Thyroid gland (tissue), 4 donors: Measurements from ENCODE around the gene SOCS3. TPM values are rescaled to one million over a fixed set of nuclear protein-coding genes. Genes with fewer than 3 reads are reported as not detected.

Source experiments
- DNase-seq, 2 donors: peaks; one replicate each; pipeline ENCODE4 v3.0.0-alpha.2; 2019
- H3K27ac ChIP-seq, 3 donors: fragments of 200-600 bp; sonication (generic); 1 replicate in 2 of 3; 2 replicates in 1 of 3; pipeline ENCODE4 v1.5.1; 2016 to 2019; ENCODE audit warnings: mild to moderate bottlenecking in 1 of 3, moderate library complexity in 1 of 3
- H3K27me3 ChIP-seq: fragments of 200-600 bp; sonication (generic); one replicate; pipeline ENCODE4 v1.5.1; 2019
- H3K36me3 ChIP-seq, 2 donors: fragments of 200-600 bp; sonication (generic); one replicate each; pipeline ENCODE4 v1.5.1; 2016 to 2019
- H3K4me1 ChIP-seq, 2 donors: fragments of 200-600 bp; sonication (generic); one replicate each; pipeline ENCODE4 v1.5.1; 2017 to 2019
- H3K4me3 ChIP-seq, 3 donors: fragments of 200-600 bp; sonication (generic); replicated peaks in 1 of 3; 1 replicate in 2 of 3; 2 replicates in 1 of 3; pipeline ENCODE4 v1.5.1; 2016; ENCODE audit warnings: mild to moderate bottlenecking in 1 of 3
- H3K9me3 ChIP-seq: fragments of 200-600 bp; sonication (generic); one replicate; pipeline ENCODE4 v1.5.1; 2017
- POLR2A ChIP-seq, 2 donors: fragments of 450-650 bp; IDR thresholded peaks; one replicate each; pipeline ENCODE4 v1.6.1; 2017; ENCODE audit warnings: antibody characterized with exemption in 2 of 2, mild to moderate bottlenecking in 2 of 2, moderate library complexity in 1 of 2
- WGBS, 2 donors: methylation state at CpG; one replicate each; pipeline ENCODE4 v1.1.5; 2017; 5-methylcytosine and 5-hydroxymethylcytosine counted together
- intact Hi-C: fragments of 100-400 bp; cut with DNase I; formaldehyde crosslinking; loops from one replicate; pipeline ENCODE4 v1.15.1; 2023
- total RNA-seq, 4 donors: library from RNA; depleted of rRNA; stranded (reverse); fragments of >200 nt; gene quantifications; one replicate each; pipeline ENCODE4 v1.2.3, GENCODE V29; 2016
- TF ChIP-seq, protein P1 (sequence below), 6 experiments: fragments of 200-600 bp in 3 of 6; fragments of 450-650 bp in 3 of 6; sonication (generic) in 3 of 6; IDR thresholded peaks; one replicate each; pipeline ENCODE4 v1.5.1; 2016 to 2019; ENCODE audit warnings: antibody characterized with exemption in 6 of 6, mild to moderate bottlenecking in 2 of 6, inconsistent platforms in 1 of 6, moderate library complexity in 1 of 6

The SOCS3 gene
- total RNA-seq, 4 donors from 2014 or later, result 9.2 to 110 (median 33.3) TPM

DNA sequence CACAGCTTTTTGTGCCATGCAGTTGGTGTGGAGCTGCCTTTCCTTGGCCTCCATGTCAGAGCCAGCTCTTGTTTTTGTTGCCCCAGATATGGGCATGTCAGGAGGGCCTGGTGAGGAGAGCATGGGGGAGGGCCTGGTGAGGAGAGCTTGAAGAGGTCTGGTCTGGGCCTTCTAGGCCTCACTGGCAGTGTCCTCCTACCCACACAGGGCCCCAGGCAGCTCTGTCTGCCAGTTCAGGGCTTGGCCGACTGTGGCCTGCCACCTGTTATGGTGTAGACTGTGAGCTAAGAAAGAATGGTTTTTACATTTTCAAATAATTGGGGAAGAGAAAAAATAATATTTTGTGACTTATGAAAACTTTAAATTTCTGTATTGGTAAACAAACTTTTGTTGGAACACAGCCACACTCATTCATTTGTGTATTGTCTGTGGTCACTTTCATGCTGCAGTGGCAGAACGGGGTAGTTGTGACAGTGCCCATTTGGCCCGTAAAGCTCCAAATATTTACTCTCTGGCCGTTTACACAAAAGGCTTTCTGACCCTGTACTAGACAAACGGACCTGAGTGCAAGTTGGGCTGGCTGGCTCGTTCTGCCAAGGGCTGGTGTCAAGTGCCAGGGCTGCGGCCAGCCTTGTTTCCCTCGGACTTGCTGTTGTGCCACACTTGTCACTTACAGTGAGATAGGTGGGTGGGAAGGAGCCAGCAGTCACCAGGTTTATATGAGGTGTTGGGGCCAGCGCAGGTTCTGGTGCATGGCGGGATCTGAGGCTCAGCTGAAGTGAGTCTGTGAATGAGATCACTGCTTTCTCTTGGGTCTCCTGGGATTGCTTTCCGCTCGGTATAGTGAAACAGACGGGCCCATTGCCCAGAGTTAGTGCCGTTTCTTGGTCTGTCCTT, 36.8 kb upstream of the SOCS3 start:
- no peak for TF ChIP-seq POLR2A (IDR thresholded peaks at IDR 0.05)
- TF ChIP-seq, protein P1, sequence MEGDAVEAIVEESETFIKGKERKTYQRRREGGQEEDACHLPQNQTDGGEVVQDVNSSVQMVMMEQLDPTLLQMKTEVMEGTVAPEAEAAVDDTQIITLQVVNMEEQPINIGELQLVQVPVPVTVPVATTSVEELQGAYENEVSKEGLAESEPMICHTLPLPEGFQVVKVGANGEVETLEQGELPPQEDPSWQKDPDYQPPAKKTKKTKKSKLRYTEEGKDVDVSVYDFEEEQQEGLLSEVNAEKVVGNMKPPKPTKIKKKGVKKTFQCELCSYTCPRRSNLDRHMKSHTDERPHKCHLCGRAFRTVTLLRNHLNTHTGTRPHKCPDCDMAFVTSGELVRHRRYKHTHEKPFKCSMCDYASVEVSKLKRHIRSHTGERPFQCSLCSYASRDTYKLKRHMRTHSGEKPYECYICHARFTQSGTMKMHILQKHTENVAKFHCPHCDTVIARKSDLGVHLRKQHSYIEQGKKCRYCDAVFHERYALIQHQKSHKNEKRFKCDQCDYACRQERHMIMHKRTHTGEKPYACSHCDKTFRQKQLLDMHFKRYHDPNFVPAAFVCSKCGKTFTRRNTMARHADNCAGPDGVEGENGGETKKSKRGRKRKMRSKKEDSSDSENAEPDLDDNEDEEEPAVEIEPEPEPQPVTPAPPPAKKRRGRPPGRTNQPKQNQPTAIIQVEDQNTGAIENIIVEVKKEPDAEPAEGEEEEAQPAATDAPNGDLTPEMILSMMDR (IDR thresholded peaks at IDR 0.05), result no peak
- intact Hi-C loops, result no loop called here
- no peak overlapping the region for H3K4me3 ChIP-seq
- H3K36me3 ChIP-seq, result peaks cover 36 to 38% of the 10 kb centered on the region in 2 donors
- WGBS, 2 donors, result 76% methylated on average over 13 to 14 of the region's 14 CpGs
- peak overlapping the region in 1 of 3 donors; percentile 19 for H3K27ac ChIP-seq
- H3K27me3 ChIP-seq, result no peaks in the 10 kb centered on the region
- H3K4me1 ChIP-seq, result peaks cover 19 to 46% of the 10 kb centered on the region in 2 donors
- no peak for DNase-seq
- no peaks in the 10 kb centered on the region for H3K9me3 ChIP-seq

DNA sequence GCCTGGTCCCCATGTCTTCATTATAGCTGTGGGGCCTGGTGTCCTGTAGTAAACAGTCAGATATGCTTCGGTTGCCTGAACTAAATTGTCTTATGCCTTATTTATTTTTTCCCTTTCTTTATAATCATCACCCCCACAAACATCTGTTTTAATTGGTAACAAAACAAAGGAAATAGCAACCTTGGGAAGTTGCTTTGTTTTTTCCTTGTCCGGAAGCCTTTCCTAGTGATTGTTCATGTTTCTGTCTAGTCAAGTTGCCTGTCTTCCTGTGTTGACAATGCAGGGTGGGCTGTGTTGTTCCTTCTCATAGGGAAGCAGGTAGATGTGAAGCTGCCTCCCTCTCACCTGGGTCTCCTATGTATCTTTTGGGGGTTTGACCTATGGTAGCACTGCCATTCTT, 35.3 kb upstream of the SOCS3 start:
- no peaks in the 10 kb centered on the region for H3K27me3 ChIP-seq
- H3K9me3 ChIP-seq, result no peaks in the 10 kb centered on the region
- TF ChIP-seq, protein P1 (IDR thresholded peaks at IDR 0.05), result no peak
- TF ChIP-seq POLR2A (IDR thresholded peaks at IDR 0.05), result no peak
- H3K4me3 ChIP-seq, result no peak overlapping the region
- H3K36me3 ChIP-seq, result peaks cover 23% of the 10 kb centered on the region in 2 donors
- H3K4me1 ChIP-seq, result peaks cover 19 to 44% of the 10 kb centered on the region in 2 donors
- 83 to 94% methylated on average over 2 of the region's 2 CpGs for WGBS, 2 donors
- H3K27ac ChIP-seq, result peak overlapping the region in 2 of 3 donors; percentile 81 to 82
- DNase-seq, result no peak
- intact Hi-C loops, result no loop called here

DNA sequence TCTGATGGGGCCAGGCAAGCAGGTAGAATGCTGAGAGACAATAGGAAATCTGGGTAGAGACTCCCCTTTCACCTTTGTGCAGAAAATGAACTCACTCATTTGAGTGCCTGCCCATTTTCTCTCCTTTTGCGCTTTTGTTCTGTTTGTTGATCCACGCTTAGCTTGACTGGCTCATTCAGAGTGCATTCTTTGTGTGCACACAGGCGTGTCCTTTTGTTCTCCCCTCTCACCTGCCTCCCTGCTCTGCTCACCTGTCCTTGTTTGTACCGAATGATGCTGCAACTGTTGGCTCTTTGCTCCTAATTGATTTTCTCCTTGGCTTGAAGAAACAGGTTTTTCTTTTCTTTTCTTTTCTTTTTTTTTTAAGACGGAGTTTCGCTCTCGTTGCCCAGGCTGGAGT, 34.3 kb upstream of the SOCS3 start:
- peak; percentile 78 to 79 for DNase-seq
- Histone ChIP-seq H3K27me3 (no peaks in the 10 kb centered on the region), H3K27ac (peak overlapping the region; percentile 57 to 82 (median 81)), H3K4me3 (no peak overlapping the region), H3K36me3 (peaks cover 13% of the 10 kb centered on the region in 2 donors), H3K4me1 (peaks cover 19 to 48% of the 10 kb centered on the region in 2 donors), H3K9me3 (no peaks in the 10 kb centered on the region)
- TF ChIP-seq, protein P1 (IDR thresholded peaks at IDR 0.05), result no peak
- no peak for TF ChIP-seq POLR2A (IDR thresholded peaks at IDR 0.05)
- intact Hi-C loops, result no loop called here
- 29 to 45% methylated on average over 7 of the region's 7 CpGs for WGBS, 2 donors

DNA sequence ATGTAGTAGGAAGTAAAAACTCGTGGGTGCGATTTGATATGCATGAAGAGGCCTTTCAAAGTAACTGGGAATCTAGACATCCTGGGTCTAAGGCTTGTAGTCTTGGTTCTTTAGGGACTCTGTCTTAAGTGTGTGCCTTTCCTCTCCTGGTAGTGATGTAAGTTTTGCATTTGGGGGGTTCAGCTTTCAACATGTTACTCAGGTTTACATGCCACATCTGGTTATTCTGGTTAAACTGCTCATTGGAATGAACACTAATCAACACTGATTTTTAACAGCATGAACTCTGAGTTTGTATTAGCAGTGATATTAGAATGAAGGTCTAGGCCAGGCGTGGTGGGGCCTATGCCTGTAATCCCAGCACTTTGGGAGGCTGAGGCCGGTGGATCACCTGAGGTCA, 33.7 kb upstream of the SOCS3 start:
- no peak for TF ChIP-seq POLR2A (IDR thresholded peaks at IDR 0.05)
- TF ChIP-seq, protein P1 (IDR thresholded peaks at IDR 0.05), result no peak
- WGBS, 2 donors, result 86 to 97% methylated on average over 4 of the region's 4 CpGs

DNA sequence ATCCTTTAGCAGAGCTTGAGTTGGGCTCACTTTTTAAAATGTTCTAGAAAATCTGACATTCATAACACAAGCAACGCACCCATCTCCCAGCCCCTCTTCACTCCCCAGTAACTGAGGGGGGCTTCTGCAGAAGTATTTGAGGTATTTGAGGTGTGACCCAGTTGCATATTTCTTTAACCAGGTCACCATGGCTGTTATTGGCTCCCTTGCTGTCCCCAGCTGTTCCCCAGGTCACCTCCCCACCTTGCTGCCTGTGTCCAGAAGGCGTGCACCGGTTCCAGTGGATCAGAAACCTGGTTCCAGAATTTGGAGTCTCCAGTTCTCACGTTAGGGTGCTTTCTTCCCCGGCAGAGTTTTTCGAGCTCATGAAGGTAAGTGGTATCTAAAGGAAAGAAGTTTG, 32.4 kb upstream of the SOCS3 start:
- Histone ChIP-seq H3K36me3 (no peaks in the 10 kb centered on the region), H3K4me1 (peaks cover 32 to 58% of the 10 kb centered on the region in 2 donors), H3K4me3 (no peak overlapping the region), H3K27ac (peak overlapping the region in 1 of 3 donors; percentile 15), H3K27me3 (no peaks in the 10 kb centered on the region), H3K9me3 (no peaks in the 10 kb centered on the region)
- TF ChIP-seq POLR2A (IDR thresholded peaks at IDR 0.05), result no peak
- TF ChIP-seq, protein P1 (IDR thresholded peaks at IDR 0.05), result no peak
- no peak for DNase-seq
- intact Hi-C loops, result no loop called here
- WGBS, 2 donors, result 85 to 89% methylated on average over 6 of the region's 6 CpGs

More for the DNA sequence above, 33.7 kb upstream of the SOCS3 start:
- intact Hi-C loops, result no loop called here
- Histone ChIP-seq H3K4me1 (peaks cover 19 to 52% of the 10 kb centered on the region in 2 donors), H3K27me3 (no peaks in the 10 kb centered on the region), H3K27ac (peak overlapping the region in 2 of 3 donors; percentile 13 to 46), H3K9me3 (no peaks in the 10 kb centered on the region), H3K36me3 (peaks cover 8% of the 10 kb centered on the region in 2 donors), H3K4me3 (no peak overlapping the region)
- DNase-seq, result no peak
